ENCODE data around the gene SORCS2.

Gene SORCS2

DNA sequence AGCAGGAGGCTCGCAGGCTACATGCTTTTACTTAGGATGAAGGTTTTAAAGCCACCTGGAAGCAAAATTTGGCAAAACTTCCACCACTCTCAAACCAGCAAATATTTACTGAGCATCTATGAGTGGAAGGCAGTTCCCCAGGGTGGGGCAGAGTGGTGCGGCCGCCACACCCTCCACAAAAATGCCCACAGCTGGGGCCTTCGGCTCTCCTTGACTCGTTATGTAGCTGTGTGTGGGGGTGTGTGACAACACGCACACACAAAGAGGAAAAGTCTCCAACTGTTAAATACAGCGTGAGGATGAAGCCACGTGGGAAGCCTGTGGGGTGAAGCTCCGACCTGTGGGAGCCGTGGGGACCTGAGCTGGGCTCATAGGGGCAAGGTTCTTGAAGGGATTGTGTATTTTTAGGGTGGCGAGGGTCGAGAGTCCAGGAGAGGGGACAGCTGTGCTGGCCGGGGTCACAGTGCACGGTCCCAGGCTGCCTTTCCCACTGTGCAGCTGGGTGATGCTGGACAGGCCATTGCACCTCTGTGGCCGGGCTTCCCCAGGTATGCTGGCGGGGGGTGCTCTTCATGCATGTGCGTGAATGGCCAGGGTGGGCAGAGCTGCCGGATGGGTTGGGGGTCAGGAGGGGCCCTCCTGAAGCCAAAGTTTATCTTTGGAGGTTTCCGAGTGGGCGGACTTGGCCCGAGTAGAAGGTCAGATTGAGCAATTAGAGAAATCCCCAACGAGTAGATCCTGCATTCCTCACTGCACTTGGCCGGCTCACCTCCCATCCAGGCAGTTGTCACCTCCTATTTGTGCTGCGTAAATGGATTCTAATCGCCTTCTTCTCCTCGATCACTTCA is 25.4 kb downstream of the SORCS2 start:
- Histone ChIP-seq H3K4me1 (ENCODE audit: low read length) (no peaks in the 10 kb centered on the region), H3K9me3 (ENCODE audit: insufficient read depth, low read length) (no peaks in the 10 kb centered on the region), H3K27ac (ENCODE audit: low read length) (no peak overlapping the region), H3K4me2 (ENCODE audit: low read length) (no peak overlapping the region), H3K36me3 (replicated peaks; ENCODE audit: low read depth, low read length) (no peaks in the 10 kb centered on the region), H3K9ac (ENCODE audit: low read length) (no peak overlapping the region), H3K4me3 (ENCODE audit: low read length) (no peak overlapping the region), H3K79me2 (ENCODE audit: low read length) (no peaks in the 10 kb centered on the region), H4K20me1 (ENCODE audit: insufficient read depth, low read length) (no peaks in the 10 kb centered on the region), H2AFZ (ENCODE audit: low read depth, low read length) (no peak overlapping the region), H3K27me3 (ENCODE audit: low read depth, low read length) (0 out of 2 replicates have a peak, but pooled peaks cover 3% of the 10 kb centered on the region)
- TF ChIP-seq EZH2phosphoT487 (IDR thresholded peaks at IDR 0.05; ENCODE audit: low read depth) = no peak
- TF ChIP-seq, protein P1, sequence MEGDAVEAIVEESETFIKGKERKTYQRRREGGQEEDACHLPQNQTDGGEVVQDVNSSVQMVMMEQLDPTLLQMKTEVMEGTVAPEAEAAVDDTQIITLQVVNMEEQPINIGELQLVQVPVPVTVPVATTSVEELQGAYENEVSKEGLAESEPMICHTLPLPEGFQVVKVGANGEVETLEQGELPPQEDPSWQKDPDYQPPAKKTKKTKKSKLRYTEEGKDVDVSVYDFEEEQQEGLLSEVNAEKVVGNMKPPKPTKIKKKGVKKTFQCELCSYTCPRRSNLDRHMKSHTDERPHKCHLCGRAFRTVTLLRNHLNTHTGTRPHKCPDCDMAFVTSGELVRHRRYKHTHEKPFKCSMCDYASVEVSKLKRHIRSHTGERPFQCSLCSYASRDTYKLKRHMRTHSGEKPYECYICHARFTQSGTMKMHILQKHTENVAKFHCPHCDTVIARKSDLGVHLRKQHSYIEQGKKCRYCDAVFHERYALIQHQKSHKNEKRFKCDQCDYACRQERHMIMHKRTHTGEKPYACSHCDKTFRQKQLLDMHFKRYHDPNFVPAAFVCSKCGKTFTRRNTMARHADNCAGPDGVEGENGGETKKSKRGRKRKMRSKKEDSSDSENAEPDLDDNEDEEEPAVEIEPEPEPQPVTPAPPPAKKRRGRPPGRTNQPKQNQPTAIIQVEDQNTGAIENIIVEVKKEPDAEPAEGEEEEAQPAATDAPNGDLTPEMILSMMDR (IDR thresholded peaks at IDR 0.05; ENCODE audit: low read depth, low read length) = no peak

DNA sequence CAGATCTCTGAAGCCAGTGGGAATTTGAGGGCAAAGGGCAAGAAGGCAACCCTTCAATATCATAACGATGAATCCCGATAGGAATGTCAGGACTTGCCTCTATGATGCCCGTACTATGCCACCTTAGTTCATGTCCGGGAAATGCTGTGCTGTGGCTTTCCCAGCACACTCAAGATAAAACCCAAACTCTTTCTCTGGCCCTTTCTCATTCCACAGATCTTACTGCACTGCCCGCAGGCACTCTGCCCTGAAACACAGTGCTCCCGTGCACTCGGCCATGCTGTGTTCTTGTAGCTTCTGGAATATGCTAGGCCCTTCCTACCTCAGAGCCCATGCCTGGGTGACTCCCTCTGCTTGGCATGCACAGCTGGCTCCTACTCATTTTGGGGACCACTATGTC is 26.3 kb downstream of the SORCS2 start:
- no peak overlapping the region for H3K9ac ChIP-seq (ENCODE audit: low read length)
- no peak overlapping the region for H2AFZ ChIP-seq (ENCODE audit: low read depth, low read length)
- H3K9me3 ChIP-seq (ENCODE audit: insufficient read depth, low read length) = no peaks in the 10 kb centered on the region
- no peak overlapping the region for H3K4me3 ChIP-seq (ENCODE audit: low read length)
- no peak overlapping the region for H3K4me2 ChIP-seq (ENCODE audit: low read length)
- H3K4me1 ChIP-seq (ENCODE audit: low read length) = no peaks in the 10 kb centered on the region
- 0 out of 2 replicates have a peak, but pooled peaks cover 3% of the 10 kb centered on the region for H3K27me3 ChIP-seq (ENCODE audit: low read depth, low read length)
- no peaks in the 10 kb centered on the region for H3K36me3 ChIP-seq (replicated peaks; ENCODE audit: low read depth, low read length)
- TF ChIP-seq EZH2phosphoT487 (IDR thresholded peaks at IDR 0.05; ENCODE audit: low read depth) = no peak
- TF ChIP-seq, protein P1 (IDR thresholded peaks at IDR 0.05; ENCODE audit: low read depth, low read length) = no peak
- no peak overlapping the region for H3K27ac ChIP-seq (ENCODE audit: low read length)
- no peaks in the 10 kb centered on the region for H3K79me2 ChIP-seq (ENCODE audit: low read length)
- no peaks in the 10 kb centered on the region for H4K20me1 ChIP-seq (ENCODE audit: insufficient read depth, low read length)

GRCh38 chr4:7222521-7222920 is 30.2 kb downstream of the SORCS2 start:
- no peaks in the 10 kb centered on the region for H3K36me3 ChIP-seq (replicated peaks; ENCODE audit: low read depth, low read length)
- no peak overlapping the region for H2AFZ ChIP-seq (ENCODE audit: low read depth, low read length)
- H4K20me1 ChIP-seq (ENCODE audit: insufficient read depth, low read length) = no peaks in the 10 kb centered on the region
- no peak overlapping the region for H3K4me3 ChIP-seq (ENCODE audit: low read length)
- H3K4me1 ChIP-seq (ENCODE audit: low read length) = no peaks in the 10 kb centered on the region
- no peak overlapping the region for H3K4me2 ChIP-seq (ENCODE audit: low read length)
- no peak overlapping the region for H3K27ac ChIP-seq (ENCODE audit: low read length)
- H3K27me3 ChIP-seq (ENCODE audit: low read depth, low read length) = 0 out of 2 replicates have a peak, but pooled peaks cover 3% of the 10 kb centered on the region
- no peaks in the 10 kb centered on the region for H3K9me3 ChIP-seq (ENCODE audit: insufficient read depth, low read length)
- no peaks in the 10 kb centered on the region for H3K79me2 ChIP-seq (ENCODE audit: low read length)
- H3K9ac ChIP-seq (ENCODE audit: low read length) = no peak overlapping the region
- no peak for TF ChIP-seq EZH2phosphoT487 (IDR thresholded peaks at IDR 0.05; ENCODE audit: low read depth)
- TF ChIP-seq, protein P1 (IDR thresholded peaks at IDR 0.05; ENCODE audit: low read depth, low read length) = no peak

DNA sequence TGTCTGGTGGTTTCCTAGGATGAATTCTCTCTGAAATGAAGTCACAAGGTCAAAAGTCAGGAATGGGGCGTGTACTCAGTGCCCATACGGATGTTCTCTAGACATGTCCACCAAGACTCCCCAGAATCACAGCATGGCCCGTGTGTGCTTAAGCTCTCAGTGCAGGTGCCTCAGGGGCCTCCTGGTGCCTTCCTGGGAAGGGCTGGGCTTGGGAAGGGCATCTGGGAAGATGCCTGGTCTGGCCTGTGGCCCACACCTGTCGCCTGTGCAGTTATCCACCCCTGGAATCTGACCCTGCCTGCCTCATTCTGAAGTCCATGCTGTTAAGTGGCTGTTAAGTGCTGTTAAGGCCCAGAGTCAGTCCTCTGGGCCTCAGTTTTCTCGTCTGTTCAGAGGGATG is 31.2 kb downstream of the SORCS2 start:
- 0 out of 2 replicates have a peak, but pooled peaks cover 3% of the 10 kb centered on the region for H3K27me3 ChIP-seq (ENCODE audit: low read depth, low read length)
- H3K9ac ChIP-seq (ENCODE audit: low read length) = no peak overlapping the region
- no peaks in the 10 kb centered on the region for H3K36me3 ChIP-seq (replicated peaks; ENCODE audit: low read depth, low read length)
- no peak overlapping the region for H3K27ac ChIP-seq (ENCODE audit: low read length)
- no peaks in the 10 kb centered on the region for H3K9me3 ChIP-seq (ENCODE audit: insufficient read depth, low read length)
- H3K4me3 ChIP-seq (ENCODE audit: low read length) = no peak overlapping the region
- no peak overlapping the region for H3K4me2 ChIP-seq (ENCODE audit: low read length)
- no peak overlapping the region for H2AFZ ChIP-seq (ENCODE audit: low read depth, low read length)
- H3K79me2 ChIP-seq (ENCODE audit: low read length) = no peaks in the 10 kb centered on the region
- H4K20me1 ChIP-seq (ENCODE audit: insufficient read depth, low read length) = no peaks in the 10 kb centered on the region
- no peaks in the 10 kb centered on the region for H3K4me1 ChIP-seq (ENCODE audit: low read length)
- no peak for TF ChIP-seq EZH2phosphoT487 (IDR thresholded peaks at IDR 0.05; ENCODE audit: low read depth)
- TF ChIP-seq, protein P1 (IDR thresholded peaks at IDR 0.05; ENCODE audit: low read depth, low read length) = no peak
